Hematopoietic multipotent progenitor cell treated with erythropoietin and hydrocortisone succinate and interleukin-3 and kit ligand, for 17 days (in vitro differentiated cells): ENCODE results near the gene CPNE2.
"Not testable (repeated sequence)": the region's sequence is repeated elsewhere in the genome, so short reads cannot be mapped to it uniquely, and the experiment has no call there.

Experiments used
- DNase-seq: peaks from one replicate; pipeline ENCODE4 v3.0.0-alpha.2; 2015; ENCODE audit warnings: low spot score

CPNE2 gene

GRCh38 chr16:57098188-57098841, 5.9 kb downstream of the CPNE2 start:
- no peak for DNase-seq

DNA sequence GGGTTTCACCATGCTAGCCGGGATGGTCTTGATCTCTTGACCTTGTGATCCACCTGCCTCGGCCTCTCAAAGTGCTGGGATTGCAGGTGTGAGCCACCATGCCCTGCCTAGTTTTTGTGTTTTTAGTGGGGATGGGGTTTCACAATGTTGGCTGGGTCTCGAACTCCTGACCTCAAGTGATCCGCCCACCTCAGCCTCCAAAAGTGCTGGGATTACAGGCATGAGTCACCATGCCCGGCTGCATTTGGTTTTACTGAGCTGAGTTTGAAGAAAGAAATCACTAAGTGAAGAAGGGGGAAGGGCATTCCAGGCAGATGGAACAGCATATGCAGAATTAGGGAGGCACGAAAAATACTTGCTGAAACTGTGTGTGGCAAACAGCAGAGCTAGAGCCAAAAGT, 7.6 kb downstream of the CPNE2 start:
- not testable (repeated sequence) for DNase-seq

- no peak for DNase-seq
Observed at GRCh38 chr16:57100445-57100844, 8.1 kb downstream of the CPNE2 start.

DNA sequence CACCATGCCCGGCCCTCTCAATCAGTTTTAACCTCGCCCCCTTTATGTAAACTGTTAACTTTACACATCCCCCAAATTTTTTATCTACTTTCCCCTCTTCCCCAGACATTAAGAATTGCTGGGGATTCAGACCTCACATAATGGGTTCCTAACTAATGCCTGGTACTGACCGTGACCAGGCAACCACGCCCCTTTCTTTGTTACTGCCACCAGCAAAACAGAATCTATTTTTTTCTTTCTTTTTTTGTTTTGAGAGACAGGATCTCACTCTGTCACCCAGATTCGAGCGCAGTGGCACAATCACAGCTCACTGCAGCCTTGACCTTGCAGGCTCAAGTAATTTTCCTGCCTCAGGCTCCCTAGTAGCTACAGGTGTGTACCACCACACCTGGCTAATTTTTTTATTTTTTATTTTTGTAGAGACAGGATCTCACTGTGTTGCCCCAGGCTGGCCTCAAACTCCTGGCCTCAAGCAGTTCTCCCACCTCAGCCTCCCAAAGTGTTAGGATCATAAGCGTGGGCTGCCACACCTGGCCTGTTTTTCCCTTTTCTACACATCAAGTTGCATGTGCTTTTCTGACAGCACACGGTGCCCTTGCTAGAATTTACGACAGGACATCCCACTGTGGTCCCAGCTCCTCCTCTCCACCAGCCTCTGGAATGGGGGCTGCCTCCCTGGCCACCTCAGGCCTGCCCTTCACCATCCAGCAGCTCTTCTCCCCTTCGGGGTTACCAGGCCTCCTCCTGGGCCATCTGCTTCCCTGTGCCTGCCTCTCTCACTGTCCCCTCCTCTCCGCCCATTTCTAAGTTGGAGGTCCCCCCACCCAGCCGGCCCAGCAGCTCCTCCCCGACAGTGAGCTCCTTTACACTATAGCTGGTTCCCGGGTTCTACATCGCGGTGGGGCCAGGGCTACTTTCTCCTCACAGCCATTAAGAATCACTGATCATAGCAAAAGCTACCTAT, 10.8 kb downstream of the CPNE2 start:
- DNase-seq: no peak

DNA sequence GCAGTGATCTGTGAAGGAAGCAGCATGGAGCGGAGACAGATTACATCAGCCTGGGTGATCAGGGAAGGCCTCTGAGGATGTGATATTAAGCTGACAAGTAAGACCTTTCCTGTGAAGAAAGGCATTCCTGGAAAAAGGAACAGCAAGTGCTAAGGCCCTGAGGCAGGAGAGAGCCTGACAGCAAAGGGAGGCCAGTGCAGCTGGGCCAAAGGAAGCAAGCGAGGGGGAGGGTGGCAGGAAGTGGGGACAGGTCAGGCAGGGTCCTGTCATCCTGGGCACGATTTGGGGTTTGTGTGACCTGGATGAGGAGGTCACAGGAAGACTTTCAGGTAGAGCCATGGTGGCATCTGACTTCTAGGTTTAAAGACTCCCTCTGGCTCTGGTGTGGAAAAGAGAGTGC, 12.3 kb downstream of the CPNE2 start:
- DNase-seq: no peak

DNA sequence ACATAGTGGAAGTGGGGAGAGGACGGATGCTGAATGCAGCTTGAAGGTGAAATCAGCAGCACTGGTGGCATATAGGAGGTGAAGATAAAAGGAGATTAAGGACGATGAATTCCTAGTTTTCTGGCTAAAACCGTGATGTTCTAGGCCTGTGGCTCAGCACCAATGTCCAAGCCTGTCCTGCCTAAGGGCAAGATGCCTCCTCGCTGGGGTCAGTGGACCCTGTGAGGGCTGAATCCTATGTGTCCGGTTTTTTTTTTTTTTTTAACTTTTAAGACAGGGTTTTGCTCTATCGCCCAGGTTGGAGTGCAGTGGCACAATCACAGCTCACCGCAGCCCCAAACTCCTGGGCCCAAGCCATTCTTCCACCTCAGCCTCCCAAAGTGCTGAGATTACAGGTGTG, 12.8 kb downstream of the CPNE2 start:
- no peak for DNase-seq

DNA sequence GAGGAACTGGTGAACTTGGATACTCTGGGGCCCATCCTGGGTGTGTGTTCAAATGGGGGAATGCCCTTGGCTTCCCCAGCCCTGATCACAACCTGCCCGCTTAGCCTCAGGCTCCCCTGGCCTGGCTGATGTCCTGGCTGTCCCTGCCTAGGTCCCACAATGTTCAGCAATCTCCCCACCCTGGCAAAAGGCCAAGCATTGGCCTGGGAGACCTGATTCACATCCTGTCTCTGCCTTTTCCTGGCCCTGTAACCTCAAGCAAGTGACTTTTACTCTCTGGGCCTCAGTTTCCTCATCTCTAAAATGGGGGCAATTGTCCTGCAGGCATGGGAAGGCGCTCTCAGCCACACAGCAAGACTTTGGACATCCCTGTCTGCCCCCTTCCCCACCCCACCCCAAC, 14.4 kb downstream of the CPNE2 start:
- DNase-seq: no peak

GRCh38 chr16:57107321-57107922, 15.0 kb downstream of the CPNE2 start:
- DNase-seq: no peak

DNA sequence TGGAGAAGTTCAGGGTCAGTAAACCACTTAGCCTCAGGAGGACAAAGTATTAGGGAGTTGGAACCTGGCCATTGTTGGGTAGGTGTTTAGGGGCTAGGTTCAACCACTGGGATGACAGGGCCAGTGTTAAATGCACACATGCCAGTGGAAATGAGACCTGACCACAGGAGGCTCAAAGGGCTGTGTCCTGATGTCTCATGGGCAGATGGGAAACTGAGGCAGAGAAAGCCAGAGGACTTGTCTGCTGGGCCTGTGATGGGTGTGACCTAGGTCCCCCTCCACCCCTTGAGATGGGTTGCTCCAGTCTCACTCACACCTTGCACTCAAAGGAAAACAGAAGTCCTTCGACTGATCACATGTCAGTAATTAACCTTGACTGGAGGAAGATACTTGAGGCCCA, 16.0 kb downstream of the CPNE2 start:
- no peak for DNase-seq

DNA sequence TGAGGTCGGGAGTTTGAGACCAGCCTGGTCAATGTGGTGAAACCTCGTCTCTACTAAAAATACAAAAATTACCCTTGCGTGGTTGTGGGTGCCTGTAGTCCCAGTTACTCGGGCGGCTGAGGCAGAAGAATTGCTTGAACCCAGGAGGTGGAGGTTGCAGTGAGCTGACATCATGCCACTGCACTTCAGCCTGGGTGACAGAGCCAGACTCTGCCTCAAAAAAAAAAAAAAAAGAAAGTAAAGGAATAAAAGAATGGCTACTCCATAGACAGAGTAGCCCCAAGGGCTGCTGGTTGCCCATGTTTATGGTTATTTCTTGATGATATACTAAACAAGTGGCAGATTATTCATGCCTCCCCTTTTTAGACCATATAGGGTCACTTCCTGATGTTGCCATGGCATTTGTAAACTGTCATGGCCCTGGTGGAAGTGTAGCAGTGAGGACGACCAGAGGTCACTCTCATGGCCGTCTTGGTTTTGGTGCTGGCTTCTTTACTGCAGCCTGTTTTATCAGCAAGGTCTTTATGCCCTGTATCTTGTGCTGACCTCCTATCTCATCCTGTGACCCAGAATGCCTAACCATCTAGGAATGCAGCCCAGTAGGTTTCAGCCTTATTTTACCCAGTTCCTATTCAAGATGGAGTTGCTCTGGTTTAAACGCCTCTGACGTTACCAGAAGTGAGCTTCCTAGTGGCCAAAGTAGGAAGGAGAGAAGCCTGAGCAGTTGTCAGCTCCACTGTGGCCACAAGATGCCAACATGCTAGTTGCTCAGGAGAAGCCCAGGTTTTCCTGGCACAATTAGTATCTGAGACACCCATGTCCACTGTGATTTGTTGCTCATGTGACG, 17.1 kb downstream of the CPNE2 start:
- DNase-seq: not testable (repeated sequence)

GRCh38 chr16:57110937-57111336, 18.6 kb downstream of the CPNE2 start:
- DNase-seq: no peak

GRCh38 chr16:57111420-57111819, 19.0 kb downstream of the CPNE2 start:
- no peak for DNase-seq

DNA sequence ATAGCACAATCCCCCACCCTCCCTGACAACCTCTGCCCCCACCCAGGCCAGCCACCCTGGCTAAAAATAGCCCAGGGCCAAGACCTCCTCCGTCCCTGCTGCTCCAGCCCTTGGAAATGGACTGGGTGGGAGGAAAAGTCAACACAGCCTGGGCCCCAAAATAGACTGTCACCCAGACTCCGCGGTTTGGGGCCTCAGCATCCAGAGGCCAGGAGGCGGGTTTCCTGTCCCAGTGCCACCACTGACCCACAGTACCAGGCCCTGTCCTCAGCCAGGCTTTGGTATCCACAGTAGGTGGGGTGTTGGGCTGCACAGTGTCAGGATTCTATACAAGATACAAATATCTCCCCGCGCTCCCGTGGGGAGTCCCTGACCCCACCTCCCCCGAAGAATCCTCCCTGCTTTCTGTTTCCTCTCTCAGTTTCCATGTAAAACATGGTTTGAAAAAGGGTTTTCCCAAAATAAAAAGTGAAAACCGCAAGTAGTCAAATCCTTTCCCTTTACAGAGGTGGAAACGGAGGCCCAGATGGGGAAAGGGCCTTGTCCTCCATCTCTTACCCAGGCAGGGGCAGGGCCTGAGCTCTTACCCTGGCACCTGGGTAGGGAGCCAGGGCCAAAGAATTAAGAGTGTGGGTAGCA, 20.1 kb downstream of the CPNE2 start:
- DNase-seq: no peak

DNA sequence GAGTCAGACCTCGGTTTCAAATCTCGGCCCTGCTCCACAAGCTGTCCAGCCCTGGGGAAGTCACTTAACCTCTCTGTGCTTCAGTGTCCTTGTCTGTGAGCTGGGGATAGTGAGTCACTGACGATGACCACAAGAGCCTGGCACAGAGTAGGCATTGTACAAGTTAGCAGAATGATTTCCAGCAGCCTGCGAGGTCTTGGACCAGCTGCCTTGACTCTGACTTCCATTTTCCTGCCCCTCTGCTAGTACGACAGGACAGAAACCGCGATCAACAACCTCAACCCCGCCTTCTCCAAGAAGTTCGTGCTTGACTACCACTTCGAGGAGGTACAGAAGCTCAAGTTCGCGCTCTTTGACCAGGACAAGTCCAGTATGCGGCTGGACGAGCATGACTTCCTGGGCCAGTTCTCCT, 20.7 kb downstream of the CPNE2 start:
- DNase-seq: no peak

DNA sequence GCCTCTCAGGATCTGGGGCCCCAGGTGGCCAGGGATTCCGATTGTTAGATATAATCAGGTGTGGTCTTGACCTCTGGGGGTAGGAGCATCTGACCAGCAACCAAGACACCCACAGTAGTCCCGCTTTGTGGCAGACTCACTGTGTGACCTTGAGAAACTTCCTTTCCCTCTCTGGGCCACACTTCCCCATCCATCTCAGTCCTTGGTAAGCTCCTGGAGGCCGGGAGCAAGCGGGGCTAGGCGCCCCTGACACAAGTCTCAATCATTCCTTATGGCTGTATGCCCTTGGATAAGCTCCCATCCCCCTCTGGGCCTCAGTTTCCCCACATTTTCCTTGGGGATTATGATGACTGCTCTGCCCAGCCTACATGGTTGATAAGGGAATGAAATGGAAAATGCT, 21.3 kb downstream of the CPNE2 start:
- DNase-seq: no peak

DNA sequence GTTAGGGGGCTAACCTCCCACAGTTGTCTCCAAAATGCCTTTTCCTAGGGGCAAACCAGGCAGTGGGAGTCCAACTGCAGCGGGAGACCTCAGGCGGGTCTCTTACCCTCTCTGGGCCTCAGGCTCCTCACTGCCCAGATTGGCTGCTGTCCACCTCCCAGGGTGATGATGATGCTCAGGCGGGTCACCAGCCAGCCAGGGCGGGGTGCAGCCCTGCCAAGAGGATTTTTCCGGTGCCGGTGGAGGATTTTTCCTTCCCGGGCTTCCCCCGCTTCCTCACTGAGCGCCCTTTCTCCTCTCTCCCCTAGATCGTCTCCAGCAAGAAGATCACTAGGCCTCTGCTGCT, 22.8 kb downstream of the CPNE2 start:
- no peak for DNase-seq

DNA sequence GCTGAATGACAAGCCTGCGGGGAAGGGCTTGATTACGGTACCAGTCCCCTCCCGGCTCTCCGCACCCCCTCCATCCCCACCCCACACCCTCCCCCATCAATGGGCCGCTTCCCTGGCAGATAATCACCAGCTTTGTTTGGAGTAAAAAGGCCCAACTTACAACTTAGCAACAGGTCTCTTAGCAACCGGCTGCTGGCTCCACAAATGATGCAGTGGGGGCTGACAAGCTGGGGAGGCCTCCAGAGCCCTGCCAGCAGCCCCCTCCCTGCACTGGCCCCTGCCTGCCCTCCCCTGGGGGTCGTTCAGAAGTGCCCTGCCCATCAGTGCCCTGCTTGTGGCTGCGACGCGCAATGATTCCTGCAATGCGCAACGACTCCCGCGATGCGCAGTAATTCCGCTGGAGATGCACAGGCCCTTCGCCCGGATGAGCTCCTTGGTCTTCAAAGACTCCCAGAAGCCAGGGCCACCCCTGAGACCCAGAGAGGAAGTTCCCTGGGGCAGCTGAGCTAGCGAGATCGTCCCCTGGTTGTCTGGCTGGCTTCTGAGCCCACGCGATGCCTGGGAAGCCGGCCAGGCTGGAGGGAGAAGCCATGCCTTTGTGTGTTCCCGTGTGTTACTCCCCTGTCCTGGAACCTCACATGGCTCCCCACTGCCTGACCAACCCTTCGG, 23.3 kb downstream of the CPNE2 start:
- no peak for DNase-seq

- no peak for DNase-seq
Observed at GRCh38 chr16:57118461-57119084, 26.2 kb downstream of the CPNE2 start.

DNA sequence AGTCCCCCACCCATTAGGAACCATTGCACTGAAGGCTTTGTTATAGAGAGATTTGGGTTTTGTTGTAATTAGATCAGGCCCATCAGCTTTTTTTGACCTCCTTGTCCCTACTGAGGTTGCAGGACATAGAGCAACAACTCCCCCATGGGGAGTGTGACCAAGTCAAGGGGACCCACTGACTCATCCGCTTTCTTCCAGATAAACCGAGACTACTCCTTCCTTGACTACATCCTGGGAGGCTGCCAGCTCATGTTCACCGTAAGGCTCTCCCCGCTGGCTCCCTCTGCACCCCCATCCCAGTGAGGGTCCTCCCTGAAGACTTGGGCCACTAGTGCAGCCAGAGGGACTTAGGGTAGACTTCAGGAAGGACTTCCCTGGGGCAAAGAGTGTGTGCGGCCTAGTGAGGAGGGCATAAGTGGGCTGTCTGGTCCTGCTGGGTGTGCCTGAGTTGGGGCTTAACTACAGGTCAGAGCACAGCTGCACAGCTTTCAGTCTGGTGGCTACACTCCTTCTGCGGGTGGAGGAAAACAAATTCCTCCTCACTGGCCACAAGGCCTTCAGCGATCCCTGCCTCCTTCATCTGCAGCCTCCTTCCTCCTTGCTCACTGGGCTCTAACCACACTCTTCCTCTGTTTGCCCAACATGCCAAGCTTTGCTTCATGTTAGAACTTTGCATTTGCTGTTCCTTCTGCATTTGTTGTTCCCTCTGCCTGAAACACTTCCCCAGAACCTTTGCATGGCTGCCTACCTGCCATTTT, 31.0 kb downstream of the CPNE2 start:
- DNase-seq: no peak
